22Rv1 (cell line): ENCODE results near the gene GMNN.
"Not testable (repeated sequence)": the region's sequence is repeated elsewhere in the genome, so short reads cannot be mapped to it uniquely, and the experiment has no call there.

Experiments used
- CTCF ChIP-seq: fragments of 450-650 bp; IDR thresholded peaks from 2 replicates; pipeline ENCODE4 v1.5.1; 2017; ENCODE audit warnings: mild to moderate bottlenecking
- ZFX ChIP-seq: fragments of 450-650 bp; IDR thresholded peaks from 2 replicates; pipeline ENCODE4 v1.6.1; 2017; ENCODE audit warnings: antibody characterized with exemption, borderline replicate concordance

DNA sequence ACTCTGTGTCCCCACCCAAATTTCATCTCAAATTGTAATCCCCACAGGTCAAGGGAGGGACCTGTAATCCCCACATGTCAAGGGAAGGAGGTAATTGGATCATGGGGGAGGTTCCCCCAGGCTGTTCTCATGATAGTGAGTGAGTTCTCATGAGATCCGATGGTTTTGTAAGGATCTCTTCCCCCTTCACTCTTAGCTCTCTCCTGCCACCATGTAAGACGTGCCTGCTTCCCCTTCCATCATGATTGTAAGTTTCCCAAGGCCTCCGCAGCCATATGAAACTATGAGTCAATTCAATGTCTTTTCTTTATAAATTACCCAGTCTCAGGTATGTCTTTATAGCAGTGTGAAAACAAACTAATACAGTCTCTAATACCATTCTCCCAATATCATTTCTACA is 23.9 kb upstream of the GMNN start:
- TF ChIP-seq CTCF, ZFX: not testable (repeated sequence)
